ENCODE results near the gene SUMO3.

GRCh38 chr21:44761011-44761729 lies 56.7 kb downstream of the SUMO3 start:
- peak; percentile 24 for TF ChIP-seq CTCF (IDR thresholded peaks at IDR 0.05; ENCODE audit: insufficient read depth, low read length, poor library complexity, severe bottlenecking)
- no peak for TF ChIP-seq EZH2phosphoT487 (conservative IDR thresholded peaks at IDR 0.05; ENCODE audit: low read length)
